C4-2B (cell line): ENCODE results near the gene MYO6.

Source experiments
- CTCF ChIP-seq: fragments of 450-650 bp; conservative IDR thresholded peaks from 2 replicates; pipeline ENCODE4 v1.5.1; 2017; ENCODE audit warnings: mild to moderate bottlenecking
- ZFX ChIP-seq: fragments of 450-650 bp; IDR thresholded peaks from 2 replicates; pipeline ENCODE4 v1.6.1; 2017

DNA sequence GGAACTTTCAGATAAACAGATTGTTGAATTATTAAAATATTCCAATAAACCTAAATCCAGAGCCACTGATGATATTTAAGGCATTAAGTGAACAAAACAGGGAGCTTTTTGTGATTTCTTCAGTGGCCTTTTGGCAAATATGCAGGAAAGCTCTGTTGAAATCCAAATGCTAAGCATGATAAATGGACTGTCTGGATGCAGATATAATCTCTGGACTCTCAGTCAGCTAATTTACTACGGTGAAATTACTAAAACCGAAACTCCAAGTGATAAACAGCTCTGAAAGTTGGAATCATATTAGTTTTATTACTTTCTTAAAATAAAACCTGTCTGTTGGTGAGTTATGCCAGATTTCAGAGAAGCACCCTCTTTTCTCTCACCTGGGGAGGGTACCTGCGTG, 203.1 kb downstream of the MYO6 start:
- no peak for TF ChIP-seq CTCF
- no peak for TF ChIP-seq ZFX
